SK-N-SH (cell line): ENCODE measurements around the gene PLIN4. TPM values are rescaled to one million over a fixed set of nuclear protein-coding genes. Genes with fewer than 3 reads are reported as not detected.

Experiments used
- CTCF ChIA-PET: fragments of 300-600, 350-600 bp; formaldehyde crosslinking; extraction: SDS; loops from one replicate; lab custom pipeline; 2021; lab: Yijun Ruan, JAX
- POLR2A ChIA-PET: fragments of 350-600 bp; sonication (Branson Sonifier 250); formaldehyde crosslinking; extraction: SDS; loops from one replicate; lab custom pipeline; 2020; ENCODE audit warnings: antibody characterized with exemption, inconsistent platforms; lab: Yijun Ruan, JAX
- DNase-seq: peaks from one replicate; pipeline ENCODE4 v3.0.0; 2012
- H2AFZ ChIP-seq: fragments of 200-600 bp; sonication (generic); 2 replicates; pipeline ENCODE4 v1.8.1; 2016; ENCODE audit warnings: antibody characterized with exemption, mild to moderate bottlenecking, low read depth
- H3F3A ChIP-seq: fragments of 200-600 bp; sonication (generic); replicated peaks from 2 replicates; pipeline ENCODE3; 2016; ENCODE audit warnings: antibody characterized with exemption, mild to moderate bottlenecking; ENCODE audit not compliant: insufficient read depth
- H3K27ac ChIP-seq, 2 experiments: fragments of 200-500 bp in 1 of 2; fragments of 200-600 bp in 1 of 2; sonication (Bioruptor generic) in 1 of 2; sonication (generic), shearing (Covaris generic) in 1 of 2; 2 replicates each; pipeline versions ENCODE4 v1.5.1 to v1.6.1; 2014 to 2016; ENCODE audit warnings: low read depth in 2 of 2, inconsistent platforms in 1 of 2, low read length in 1 of 2, mild to moderate bottlenecking in 1 of 2, mixed read lengths in 1 of 2
- H3K27me3 ChIP-seq: fragments of 200-600 bp; sonication (generic), shearing (Covaris generic); 2 replicates; pipeline ENCODE4 v1.6.1; 2016; ENCODE audit warnings: mixed run types; ENCODE audit not compliant: insufficient read depth
- H3K36me3 ChIP-seq, 2 experiments: fragments of 200-500 bp in 1 of 2; fragments of 200-600 bp in 1 of 2; sonication (Bioruptor generic) in 1 of 2; sonication (generic) in 1 of 2; replicated peaks in 1 of 2; 2 replicates each; pipeline versions ENCODE3 to v1.5.1; 2014 to 2016; ENCODE audit warnings: low read length in 1 of 2, mild to moderate bottlenecking in 1 of 2; ENCODE audit not compliant: insufficient read depth in 2 of 2, control insufficient read depth in 1 of 2
- H3K4me1 ChIP-seq, 2 experiments: fragments of 200-500 bp in 1 of 2; fragments of 200-600 bp in 1 of 2; sonication (Bioruptor generic) in 1 of 2; sonication (generic), shearing (Covaris generic) in 1 of 2; 2 replicates each; pipeline versions ENCODE4 v1.5.1 to v1.6.1; 2014 to 2016; ENCODE audit warnings: low read depth in 1 of 2, low read length in 1 of 2, mixed run types in 1 of 2; ENCODE audit not compliant: insufficient read depth in 2 of 2, control insufficient read depth in 1 of 2
- H3K4me2 ChIP-seq: fragments of 200-600 bp; sonication (generic), shearing (Covaris generic); 2 replicates; pipeline ENCODE4 v1.6.1; 2017; ENCODE audit warnings: mixed run types
- H3K4me3 ChIP-seq, 2 experiments: fragments of 200-500 bp in 1 of 2; fragments of 200-600 bp in 1 of 2; sonication (Bioruptor generic) in 1 of 2; sonication (generic), shearing (Covaris generic) in 1 of 2; 2 replicates each; pipeline versions ENCODE4 v1.5.1 to v1.8.1; 2014 to 2016; ENCODE audit warnings: low read depth in 2 of 2, inconsistent platforms in 1 of 2, low read length in 1 of 2, mild to moderate bottlenecking in 1 of 2, mixed read lengths in 1 of 2, moderate library complexity in 1 of 2
- H3K79me2 ChIP-seq: fragments of 200-600 bp; sonication (generic); 2 replicates; pipeline ENCODE4 v1.8.1; 2017; ENCODE audit warnings: mild to moderate bottlenecking; ENCODE audit not compliant: insufficient read depth
- H3K9ac ChIP-seq: fragments of 200-600 bp; sonication (generic); 2 replicates; pipeline ENCODE4 v1.6.1; 2017; ENCODE audit warnings: mixed run types
- H3K9me2 ChIP-seq: fragments of 200-600 bp; sonication (generic); 2 replicates; pipeline ENCODE4 v1.6.1; 2017; ENCODE audit warnings: mixed run types
- H3K9me3 ChIP-seq: fragments of 200-600 bp; sonication (generic); 2 replicates; pipeline ENCODE4 v1.6.1; 2017; ENCODE audit warnings: mixed run types, mild to moderate bottlenecking, moderate library complexity
- H4K20me1 ChIP-seq: fragments of 200-600 bp; sonication (generic); 2 replicates; pipeline ENCODE4 v1.6.1; 2017; ENCODE audit warnings: mild to moderate bottlenecking, mixed run types; ENCODE audit not compliant: insufficient read depth
- CHD2 ChIP-seq: fragments of 150-350 bp; IDR thresholded peaks from 2 replicates; pipeline ENCODE4 v1.6.1; 2018; ENCODE audit warnings: low read length; ENCODE audit not compliant: partially characterized antibody
- ELF1 ChIP-seq: IDR thresholded peaks from 2 replicates; pipeline ENCODE4 v1.4.0; 2012
- GABPA ChIP-seq: IDR thresholded peaks from 2 replicates; pipeline ENCODE4 v1.4.0; 2012; ENCODE audit warnings: low read depth, mild to moderate bottlenecking
- JUND ChIP-seq: IDR thresholded peaks from 2 replicates; pipeline ENCODE4 v1.4.0; 2012
- NFIC ChIP-seq: IDR thresholded peaks from 2 replicates; pipeline ENCODE4 v1.4.0; 2012; ENCODE audit warnings: borderline replicate concordance
- SIN3A ChIP-seq: IDR thresholded peaks from 2 replicates; pipeline ENCODE4 v1.6.1; 2012; ENCODE audit warnings: low read depth, mild to moderate bottlenecking, low read length, moderate library complexity, borderline replicate concordance
- SMC3 ChIP-seq: IDR thresholded peaks from 2 replicates; pipeline ENCODE4 v1.6.1; 2012; ENCODE audit warnings: low read depth, low read length, improper control_type of control experiment
- TAF1 ChIP-seq: IDR thresholded peaks from 2 replicates; pipeline ENCODE4 v1.6.1; 2012; ENCODE audit warnings: low read depth, mild to moderate bottlenecking, low read length, moderate library complexity, borderline replicate concordance
- TCF12 ChIP-seq: IDR thresholded peaks from 2 replicates; pipeline ENCODE4 v1.4.0; 2012
- TEAD4 ChIP-seq: IDR thresholded peaks from 2 replicates; pipeline ENCODE4 v1.4.0; 2012; ENCODE audit warnings: mild to moderate bottlenecking, borderline replicate concordance; ENCODE audit not compliant: insufficient read depth
- whole genome bisulfite sequencing: methylation state at CpG from one replicate; pipeline ENCODE4 v1.1.6; 2017; ENCODE audit warnings: low lambda C conversion rate; 5-methylcytosine and 5-hydroxymethylcytosine counted together
- polyA plus RNA-seq, 3 experiments: library from polyadenylated mRNA; depleted of rRNA; stranded (reverse); fragments of >200 nt; gene quantifications; 2 replicates each; pipeline ENCODE4 v1.2.3, GENCODE V29; 2012
- TF ChIP-seq, protein P1 (sequence below): fragments of 150-350 bp; IDR thresholded peaks from 2 replicates; pipeline ENCODE4 v1.6.1; 2016; ENCODE audit warnings: mild to moderate bottlenecking, low read depth, low read length
- TF ChIP-seq, protein P2 (sequence below): IDR thresholded peaks from 2 replicates; pipeline ENCODE4 v1.4.0; 2012; ENCODE audit warnings: low read depth, borderline replicate concordance
- TF ChIP-seq, protein P3 (sequence below): IDR thresholded peaks from 2 replicates; pipeline ENCODE4; 2012
- TF ChIP-seq, protein P4 (sequence below): fragments of 150-350 bp; IDR thresholded peaks from 2 replicates; pipeline ENCODE4 v1.6.1; 2017; ENCODE audit warnings: antibody characterized with exemption, low read length, low read depth, borderline replicate concordance

The PLIN4 gene
- polyA plus RNA-seq, 1 of the 3 experiments (the other 2 are of a cell fraction), result 0.07 TPM

DNA sequence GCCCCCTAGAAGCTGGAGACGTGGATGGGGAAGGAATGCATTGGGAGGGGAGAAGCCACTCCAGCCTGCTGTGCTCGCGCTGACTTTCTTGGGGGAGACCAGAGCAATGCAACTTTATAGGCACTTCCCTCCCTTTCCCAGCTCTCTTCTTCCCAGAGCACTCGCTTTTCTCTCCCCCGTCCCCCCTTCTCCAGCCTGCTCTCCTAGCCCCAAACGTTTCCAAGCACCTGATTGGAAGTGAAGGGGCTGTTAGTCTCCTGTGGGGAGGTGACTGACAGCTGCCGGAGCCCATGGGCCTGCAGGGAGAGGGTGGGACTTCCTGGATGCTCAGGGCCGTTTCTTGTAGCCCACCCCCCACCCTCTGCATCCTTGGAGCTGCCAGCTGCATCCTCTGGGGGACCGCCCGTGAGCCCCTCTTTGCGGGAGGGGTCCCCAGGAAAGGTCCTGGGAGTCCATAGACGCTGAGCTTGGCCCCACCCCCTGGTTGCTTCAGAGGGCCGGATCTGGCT, 43.7 kb downstream of the PLIN4 start:
- H3K9me2 ChIP-seq, result no peaks in the 10 kb centered on the region
- POLR2A ChIA-PET, result interaction anchor here (0.5 to 1.6 kb wide), 6 partner anchors 14 to 1414 kb away, joined by 3 to 7 read pairs (median 4); partner anchors contain the start of gene YJU2

DNA sequence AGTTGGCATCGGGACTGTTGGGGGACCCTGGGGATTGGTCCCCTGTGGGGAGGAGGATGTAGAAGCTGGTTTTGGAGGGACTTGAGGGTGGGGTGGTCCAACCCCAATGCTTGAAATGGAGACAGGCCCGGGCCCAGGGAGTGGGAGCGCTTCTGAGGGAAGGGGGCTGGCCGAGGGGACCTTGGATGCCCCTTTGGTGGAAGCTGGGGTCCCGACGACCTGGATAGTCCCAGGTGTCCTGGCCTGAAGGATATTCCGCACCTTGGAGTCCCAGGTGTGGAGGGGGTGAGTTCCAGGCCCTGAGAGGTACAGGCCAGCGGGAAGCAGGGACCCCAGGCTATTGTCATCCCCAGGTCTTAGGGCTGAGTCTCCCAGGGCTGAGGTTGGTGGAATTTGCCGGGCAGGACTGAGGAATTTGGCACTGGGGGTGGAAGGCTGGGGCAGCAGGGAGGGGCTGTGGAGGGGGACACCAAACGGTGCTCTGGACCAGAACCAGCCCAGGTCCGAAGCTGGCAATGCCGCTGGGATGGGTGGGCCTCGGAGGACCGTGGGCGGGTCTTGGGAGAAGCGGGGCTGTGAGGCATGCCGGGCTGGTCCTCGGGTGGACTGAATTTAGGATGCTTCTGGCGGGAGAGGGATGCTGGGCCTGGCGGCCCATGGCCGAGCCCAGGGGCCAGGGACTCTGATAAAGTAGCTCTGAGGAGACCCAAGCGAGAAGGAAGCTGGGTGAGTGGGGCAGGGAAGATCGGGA, 44.3 kb downstream of the PLIN4 start:
- Histone ChIP-seq H3K9me3 (no peaks in the 10 kb centered on the region), H2AFZ (peak overlapping the region; percentile 35; the same call in 1 of the 2 replicates), H3K36me3 (peaks cover 18 to 19% of the 10 kb centered on the region in 2 experiments), H3F3A (peaks cover 11% of the 10 kb centered on the region), H3K9me2 (no peaks in the 10 kb centered on the region), H3K79me2 (peaks cover 64% of the 10 kb centered on the region), H3K27me3 (no peaks in the 10 kb centered on the region), H3K4me2 (peak overlapping the region; percentile 99), H3K4me1 (peaks cover 3 to 21% of the 10 kb centered on the region in 2 experiments; a peak in 1 of 4 replicates), H3K27ac (peak overlapping the region; percentile 53 to 83; a peak in 3 of 4 replicates), H3K4me3 (peak overlapping the region; percentile 88 to 92), H3K9ac (peak overlapping the region; percentile 88; the same call in 1 of the 2 replicates), H4K20me1 (no peaks in the 10 kb centered on the region)
- 20% methylated on average over 22 of the region's 23 CpGs for WGBS
- ChIA-PET POLR2A (interaction anchor here (0.6 to 1.6 kb wide), 4 partner anchors 17 to 227 kb away, joined by 3 to 7 read pairs (median 4); partner anchors contain the start of gene YJU2), CTCF (interaction anchor here (0.5 to 1.1 kb wide), 4 partner anchors 49 to 93 kb away, joined by 3 to 5 read pairs (median 4); no protein-coding TSS in a partner anchor)
- peak; percentile 43 for DNase-seq
- TF ChIP-seq CHD2 (no peak), JUND (no peak), TEAD4 (no peak), SIN3A (0 out of 2 replicates have a peak, but pooled peaks have one; percentile 3), TCF12 (no peak), TAF1 (no peak), NFIC (no peak), SMC3 (no peak)
- TF ChIP-seq, protein P1, sequence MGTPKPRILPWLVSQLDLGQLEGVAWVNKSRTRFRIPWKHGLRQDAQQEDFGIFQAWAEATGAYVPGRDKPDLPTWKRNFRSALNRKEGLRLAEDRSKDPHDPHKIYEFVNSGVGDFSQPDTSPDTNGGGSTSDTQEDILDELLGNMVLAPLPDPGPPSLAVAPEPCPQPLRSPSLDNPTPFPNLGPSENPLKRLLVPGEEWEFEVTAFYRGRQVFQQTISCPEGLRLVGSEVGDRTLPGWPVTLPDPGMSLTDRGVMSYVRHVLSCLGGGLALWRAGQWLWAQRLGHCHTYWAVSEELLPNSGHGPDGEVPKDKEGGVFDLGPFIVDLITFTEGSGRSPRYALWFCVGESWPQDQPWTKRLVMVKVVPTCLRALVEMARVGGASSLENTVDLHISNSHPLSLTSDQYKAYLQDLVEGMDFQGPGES, result no peak

More for the DNA sequence above, 43.7 kb downstream of the PLIN4 start:
- Histone ChIP-seq H2AFZ (peak overlapping the region; percentile 35; the same call in 1 of the 2 replicates), H4K20me1 (no peaks in the 10 kb centered on the region), H3K4me2 (peak overlapping the region; percentile 99), H3F3A (peaks cover 11% of the 10 kb centered on the region), H3K9ac (peak overlapping the region; percentile 88; the same call in 1 of the 2 replicates), H3K79me2 (peaks cover 65% of the 10 kb centered on the region), H3K27me3 (no peaks in the 10 kb centered on the region), H3K9me3 (no peaks in the 10 kb centered on the region), H3K4me1 (peaks cover 3 to 21% of the 10 kb centered on the region in 2 experiments; a peak in 1 of 4 replicates)
- WGBS, result 13% methylated on average over 9 of the region's 13 CpGs
- CTCF ChIA-PET, result interaction anchor here (0.5 to 1.1 kb wide), 5 partner anchors 49 to 162 kb away, joined by 3 to 5 read pairs (median 3); no protein-coding TSS in a partner anchor
- peak; percentile 95 for DNase-seq
- TF ChIP-seq CHD2 (peak; percentile 94), ELF1 (no peak), GABPA (peak; percentile 85), TAF1 (peak; percentile 41; the same call in 1 of the 2 replicates), TEAD4 (no peak)
- TF ChIP-seq, protein P2, sequence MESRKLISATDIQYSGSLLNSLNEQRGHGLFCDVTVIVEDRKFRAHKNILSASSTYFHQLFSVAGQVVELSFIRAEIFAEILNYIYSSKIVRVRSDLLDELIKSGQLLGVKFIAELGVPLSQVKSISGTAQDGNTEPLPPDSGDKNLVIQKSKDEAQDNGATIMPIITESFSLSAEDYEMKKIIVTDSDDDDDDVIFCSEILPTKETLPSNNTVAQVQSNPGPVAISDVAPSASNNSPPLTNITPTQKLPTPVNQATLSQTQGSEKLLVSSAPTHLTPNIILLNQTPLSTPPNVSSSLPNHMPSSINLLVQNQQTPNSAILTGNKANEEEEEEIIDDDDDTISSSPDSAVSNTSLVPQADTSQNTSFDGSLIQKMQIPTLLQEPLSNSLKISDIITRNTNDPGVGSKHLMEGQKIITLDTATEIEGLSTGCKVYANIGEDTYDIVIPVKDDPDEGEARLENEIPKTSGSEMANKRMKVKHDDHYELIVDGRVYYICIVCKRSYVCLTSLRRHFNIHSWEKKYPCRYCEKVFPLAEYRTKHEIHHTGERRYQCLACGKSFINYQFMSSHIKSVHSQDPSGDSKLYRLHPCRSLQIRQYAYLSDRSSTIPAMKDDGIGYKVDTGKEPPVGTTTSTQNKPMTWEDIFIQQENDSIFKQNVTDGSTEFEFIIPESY, result no peak
- TF ChIP-seq, protein P3, sequence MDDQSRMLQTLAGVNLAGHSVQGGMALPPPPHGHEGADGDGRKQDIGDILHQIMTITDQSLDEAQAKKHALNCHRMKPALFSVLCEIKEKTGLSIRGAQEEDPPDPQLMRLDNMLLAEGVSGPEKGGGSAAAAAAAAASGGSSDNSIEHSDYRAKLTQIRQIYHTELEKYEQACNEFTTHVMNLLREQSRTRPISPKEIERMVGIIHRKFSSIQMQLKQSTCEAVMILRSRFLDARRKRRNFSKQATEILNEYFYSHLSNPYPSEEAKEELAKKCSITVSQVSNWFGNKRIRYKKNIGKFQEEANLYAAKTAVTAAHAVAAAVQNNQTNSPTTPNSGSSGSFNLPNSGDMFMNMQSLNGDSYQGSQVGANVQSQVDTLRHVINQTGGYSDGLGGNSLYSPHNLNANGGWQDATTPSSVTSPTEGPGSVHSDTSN, result peak; percentile 99
- TF ChIP-seq, protein P4, sequence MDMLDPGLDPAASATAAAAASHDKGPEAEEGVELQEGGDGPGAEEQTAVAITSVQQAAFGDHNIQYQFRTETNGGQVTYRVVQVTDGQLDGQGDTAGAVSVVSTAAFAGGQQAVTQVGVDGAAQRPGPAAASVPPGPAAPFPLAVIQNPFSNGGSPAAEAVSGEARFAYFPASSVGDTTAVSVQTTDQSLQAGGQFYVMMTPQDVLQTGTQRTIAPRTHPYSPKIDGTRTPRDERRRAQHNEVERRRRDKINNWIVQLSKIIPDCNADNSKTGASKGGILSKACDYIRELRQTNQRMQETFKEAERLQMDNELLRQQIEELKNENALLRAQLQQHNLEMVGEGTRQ, result no peak
- TF ChIP-seq, all 33 proteins: peak for 4
- peaks cover 18 to 19% of the 10 kb centered on the region in 2 experiments for H3K36me3 ChIP-seq
- H3K27ac ChIP-seq, result peak overlapping the region; percentile 53 to 83; a peak in 3 of 4 replicates
- peak overlapping the region; percentile 88 to 92 for H3K4me3 ChIP-seq
